GM23338 (cell line): ENCODE data around the gene SRPX. TPM values are rescaled to one million over a fixed set of nuclear protein-coding genes. Genes with fewer than 3 reads are reported as not detected.

ENCODE experiments used
- ATAC-seq: fragments of 200-7000 bp; cut with Tn5 transposase; 3 replicates; pipeline ENCODE4 v1.9.1; 2020
- DNase-seq: peaks from one replicate; pipeline ENCODE4 v3.0.0-alpha.2; 2015; ENCODE audit warnings: low spot score
- H2AFZ ChIP-seq: fragments of 200-600 bp; sonication (generic); 2 replicates; pipeline ENCODE4 v1.8.0; 2016; ENCODE audit warnings: antibody characterized with exemption, mild to moderate bottlenecking, moderate library complexity
- H3F3A ChIP-seq: fragments of 200-600 bp; sonication (generic); replicated peaks from 2 replicates; pipeline ENCODE4 v1.8.0; 2017; ENCODE audit warnings: antibody characterized with exemption, mixed run types, low read depth
- H3K27ac ChIP-seq: fragments of 200-600 bp; sonication (generic); 2 replicates; pipeline ENCODE4 v1.6.1; 2016; ENCODE audit warnings: low read depth
- H3K27me3 ChIP-seq: fragments of 200-600 bp; sonication (generic); 2 replicates; pipeline ENCODE4 v1.8.0; 2016; ENCODE audit warnings: mild to moderate bottlenecking, mixed run types, moderate library complexity; ENCODE audit not compliant: insufficient read depth
- H3K36me3 ChIP-seq: fragments of 200-600 bp; sonication (generic); 2 replicates; pipeline ENCODE4 v1.8.0; 2016; ENCODE audit warnings: mild to moderate bottlenecking; ENCODE audit not compliant: insufficient read depth
- H3K4me1 ChIP-seq: fragments of 200-600 bp; sonication (generic); 2 replicates; pipeline ENCODE4 v1.8.0; 2016; ENCODE audit warnings: mild to moderate bottlenecking, moderate library complexity; ENCODE audit not compliant: insufficient read depth
- H3K4me2 ChIP-seq: fragments of 200-600 bp; sonication (generic); 2 replicates; pipeline ENCODE4 v1.7.1; 2017; ENCODE audit warnings: mixed run types
- H3K4me3 ChIP-seq: fragments of 200-600 bp; sonication (generic); 2 replicates; pipeline ENCODE4 v1.6.1; 2016; ENCODE audit warnings: mixed run types
- H3K79me2 ChIP-seq: fragments of 200-600 bp; sonication (generic); replicated peaks from 2 replicates; pipeline ENCODE4 v1.8.0; 2017; ENCODE audit warnings: mild to moderate bottlenecking; ENCODE audit not compliant: insufficient read depth
- H3K9me2 ChIP-seq: fragments of 200-600 bp; sonication (generic); 2 replicates; pipeline ENCODE4 v1.8.0; 2017; ENCODE audit not compliant: insufficient read depth
- H4K20me1 ChIP-seq: fragments of 200-600 bp; sonication (generic); replicated peaks from 2 replicates; pipeline ENCODE4 v1.8.0; 2017; ENCODE audit warnings: mild to moderate bottlenecking; ENCODE audit not compliant: insufficient read depth
- H3K27ac Mint-ChIP-seq: 2 replicates; pipeline ENCODE4 v1.8.0; 2020; ENCODE audit warnings: inconsistent platforms, mild to moderate bottlenecking, moderate library complexity, mixed read lengths
- H3K27me3 Mint-ChIP-seq: 3 replicates; pipeline ENCODE4 v1.8.0; 2022; ENCODE audit warnings: low read depth, mild to moderate bottlenecking, moderate library complexity, mixed read lengths, inconsistent platforms; ENCODE audit not compliant: insufficient read depth, poor library complexity
- H3K36me3 Mint-ChIP-seq: 3 replicates; pipeline ENCODE4 v1.8.0; 2021; ENCODE audit warnings: low read depth, mild to moderate bottlenecking, inconsistent platforms, moderate library complexity, mixed read lengths
- H3K4me1 Mint-ChIP-seq: 3 replicates; pipeline ENCODE4 v1.8.0; 2020; ENCODE audit warnings: mild to moderate bottlenecking, inconsistent platforms, mixed read lengths
- H3K4me3 Mint-ChIP-seq: 3 replicates; pipeline ENCODE4 v1.8.0; 2021; ENCODE audit warnings: moderate library complexity, mild to moderate bottlenecking, inconsistent platforms, mixed read lengths
- H3K9me3 Mint-ChIP-seq: 3 replicates; pipeline ENCODE4 v1.8.0; 2020; ENCODE audit warnings: moderate library complexity, mild to moderate bottlenecking, inconsistent platforms, mixed read lengths
- JUNB ChIP-seq: IDR thresholded peaks from one replicate; pipeline ENCODE4 v1.6.1; 2016; ENCODE audit warnings: antibody characterized with exemption; ENCODE audit not compliant: unreplicated experiment
- STAT1 ChIP-seq: IDR thresholded peaks from one replicate; pipeline ENCODE4 v1.6.1; 2016; ENCODE audit warnings: antibody characterized with exemption; ENCODE audit not compliant: unreplicated experiment
- polyA plus RNA-seq: library from polyadenylated mRNA; unstranded; fragments of >200 nt; fragmentation: Nextera tagmentation; extraction: Ambion mirVana; gene quantifications from 2 replicates; pipeline ENCODE4 v1.2.1, GENCODE V29; 2016
- total RNA-seq: library from RNA; depleted of rRNA; stranded (reverse); fragments of >200 nt; shearing (Covaris generic); gene quantifications from 2 replicates; pipeline ENCODE4 v1.2.3, GENCODE V29; 2014; rRNA removed

SRPX gene
- total and polyA plus RNA-seq, 2 experiments from 2014 or later, result 14.3 to 16.9 TPM

- Histone ChIP-seq H3K79me2 (no peaks in the 10 kb centered on the region), H3K27me3 (no peaks in the 10 kb centered on the region), H3F3A (no peaks in the 10 kb centered on the region), H3K27ac (no peak overlapping the region), H3K4me3 (no peak overlapping the region), H3K4me2 (no peak overlapping the region), H3K36me3 (no peaks in the 10 kb centered on the region), H3K4me1 (no peaks in the 10 kb centered on the region), H4K20me1 (no peaks in the 10 kb centered on the region), H2AFZ (no peak overlapping the region), H3K9me2 (no peaks in the 10 kb centered on the region)
- no peaks in the 10 kb centered on the region; the same call in 2 of the 3 replicates for H3K9me3 Mint-ChIP-seq
- no peak for ATAC-seq
- no peaks in the 10 kb centered on the region for H3K4me1 Mint-ChIP-seq
- H3K27ac Mint-ChIP-seq, result no peak overlapping the region
- no peak overlapping the region for H3K4me3 Mint-ChIP-seq
- no peak for DNase-seq
- TF ChIP-seq STAT1 (no peak), JUNB (no peak)
- H3K27me3 Mint-ChIP-seq, result no peaks in the 10 kb centered on the region
- no peaks in the 10 kb centered on the region for H3K36me3 Mint-ChIP-seq
Measured at GRCh38 chrX:38099688-38100087, 121.0 kb downstream of the SRPX start.

Other genes with a start within 250 kb of the SRPX start
- gene SYTL5, start 214.3 kb downstream of the SRPX start, total RNA-seq, result 0.35 and 0.70 TPM in 2 replicates
- 0.23 and 0.24 TPM in 2 replicates for gene SYTL5, start 214.3 kb downstream of the SRPX start, polyA plus RNA-seq
- gene RPGR, start 106.6 kb upstream of the SRPX start, total RNA-seq, result 19.6 and 36.3 TPM in 2 replicates
- 7.4 and 9.0 TPM in 2 replicates for gene RPGR, start 106.6 kb upstream of the SRPX start, polyA plus RNA-seq
- gene OTC, start 131.7 kb upstream of the SRPX start, total RNA-seq, result not detected in 2 replicates
- gene OTC, start 131.7 kb upstream of the SRPX start, polyA plus RNA-seq, result not detected in 2 replicates